Measurements from ENCODE around the gene JMJD7.

Gene JMJD7

DNA sequence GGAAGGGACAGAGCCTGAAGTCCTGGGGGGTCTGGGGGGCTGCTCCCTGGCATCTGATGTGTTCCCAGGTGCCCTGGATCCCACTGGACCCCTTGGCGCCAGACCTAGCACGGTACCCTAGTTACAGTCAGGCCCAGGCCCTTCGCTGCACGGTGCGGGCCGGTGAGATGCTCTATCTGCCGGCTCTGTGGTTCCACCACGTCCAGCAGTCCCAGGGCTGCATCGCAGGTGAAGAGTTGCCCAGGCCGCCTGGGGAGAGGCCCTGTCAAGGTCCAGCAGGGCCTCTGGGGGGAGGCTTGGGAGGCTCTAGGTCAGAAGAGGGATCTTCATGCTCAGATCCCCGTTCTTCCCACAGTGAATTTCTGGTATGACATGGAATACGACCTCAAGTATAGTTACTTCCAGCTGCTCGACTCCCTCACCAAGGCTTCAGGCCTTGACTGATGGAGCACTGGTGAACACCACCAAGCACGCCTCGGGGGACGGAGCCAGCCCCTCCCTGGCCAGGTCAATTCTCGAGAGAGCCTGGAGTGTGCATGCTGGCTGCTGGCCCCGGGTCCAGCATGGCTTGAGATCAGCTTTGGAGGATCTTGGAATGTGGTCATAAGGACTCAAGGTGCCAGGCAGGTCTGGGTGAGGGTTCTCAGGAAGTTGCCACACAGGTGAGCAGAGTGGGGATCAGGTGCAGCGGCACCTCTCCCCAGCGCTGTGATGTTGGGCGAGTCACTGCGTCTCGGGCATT is 9.0 kb downstream of the JMJD7 start:
- H3K18ac ChIP-seq (ENCODE audit: low read length), result no peak overlapping the region
- DNase-seq, result no peak
- H2BK5ac ChIP-seq (ENCODE audit: low read depth, low read length, poor library complexity), result no peak overlapping the region
- no peak overlapping the region for H2AK5ac ChIP-seq (ENCODE audit: low read length)
- no peak overlapping the region for H3K27ac ChIP-seq (ENCODE audit: low read depth, low read length)
- H4K8ac ChIP-seq (ENCODE audit: low read depth, low read length), result no peak overlapping the region
- WGBS (ENCODE audit: extremely low coverage, insufficient coverage, insufficient read length), result no CpG with 5 or more reads among the region's 23 CpGs
- H3K9me3 ChIP-seq (ENCODE audit: insufficient read depth, low read depth, low read length), result no peaks in the 10 kb centered on the region
- no peak overlapping the region for H3K4me3 ChIP-seq (ENCODE audit: low read depth, low read length)
- H4K12ac ChIP-seq (ENCODE audit: low read depth, low read length), result no peak overlapping the region
- H3K23ac ChIP-seq (ENCODE audit: low read length), result no peak overlapping the region
- H3K79me1 ChIP-seq (ENCODE audit: low read length), result no peaks in the 10 kb centered on the region
- H2AFZ ChIP-seq (ENCODE audit: insufficient read depth, low read length, poor library complexity), result no peak overlapping the region
- H3K4ac ChIP-seq (ENCODE audit: low read depth, low read length), result no peak overlapping the region
- no peaks in the 10 kb centered on the region for H3K4me1 ChIP-seq (ENCODE audit: control insufficient read depth in 1 of 2, insufficient read depth in 2 of 2, low read length in 2 of 2)
- H3K14ac ChIP-seq (ENCODE audit: low read length), result no peak overlapping the region
- no peak overlapping the region for H2BK12ac ChIP-seq (ENCODE audit: low read length)
- H3K4me2 ChIP-seq (ENCODE audit: low read length), result no peak overlapping the region
- no peaks in the 10 kb centered on the region for H3K79me2 ChIP-seq (ENCODE audit: control insufficient read depth, insufficient read depth, low read length, poor library complexity)
- H4K91ac ChIP-seq (ENCODE audit: low read depth, low read length), result no peak overlapping the region
- H3K9ac ChIP-seq (ENCODE audit: low read length), result no peak overlapping the region
- no peaks in the 10 kb centered on the region for H3K27me3 ChIP-seq (ENCODE audit: insufficient read depth, low read length)
- H3K36me3 ChIP-seq (ENCODE audit: control insufficient read depth in 1 of 2, insufficient read depth in 2 of 2, low read length in 2 of 2), result peaks cover 3 to 7% of the 10 kb centered on the region in 2 experiments
- H2BK120ac ChIP-seq (ENCODE audit: insufficient read depth, low read length, poor library complexity), result no peak overlapping the region

DNA sequence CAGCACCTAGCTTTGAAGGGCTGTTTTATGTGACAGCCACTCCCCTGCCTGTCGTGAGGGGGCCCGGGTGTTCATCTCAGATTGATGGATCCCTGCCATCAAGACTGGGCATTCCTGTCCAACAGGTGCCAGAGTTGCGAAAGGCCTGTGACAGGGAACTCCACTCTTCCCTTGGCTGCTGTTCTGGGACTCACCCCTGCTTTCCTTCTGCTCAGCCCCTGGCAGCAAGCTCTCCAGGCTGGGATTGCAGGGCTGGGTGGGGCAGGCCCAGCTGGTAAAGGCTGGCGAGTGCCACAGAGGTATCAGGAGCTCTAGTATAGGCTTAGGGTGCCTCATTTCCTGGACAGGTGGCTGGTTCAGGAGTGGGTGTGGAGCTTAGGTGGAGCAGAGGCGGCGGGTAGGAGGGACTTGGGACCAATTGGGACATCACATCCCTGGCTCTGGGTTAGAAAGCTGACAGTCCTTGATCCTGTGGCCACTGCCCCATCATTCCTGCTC is 10.6 kb downstream of the JMJD7 start, which contains the start of gene PLA2G4B:
Gene PLA2G4B, plus strand, starts transcription at position 448 of the 498 bp plus-strand sequence. CDS start 67 bp downstream, outside the sequence.
- no CpG with 5 or more reads among the region's 6 CpGs for WGBS (ENCODE audit: extremely low coverage, insufficient coverage, insufficient read length)
- H3K4me1 ChIP-seq (ENCODE audit: control insufficient read depth in 1 of 2, insufficient read depth in 2 of 2, low read length in 2 of 2), result no peaks in the 10 kb centered on the region
- no peak within 1 kb of the TSS for H2AK5ac ChIP-seq (ENCODE audit: low read length)
- H3K4ac ChIP-seq (ENCODE audit: low read depth, low read length), result no peak within 1 kb of the TSS
- no peak within 1 kb of the TSS for H4K8ac ChIP-seq (ENCODE audit: low read depth, low read length)
- H3K14ac ChIP-seq (ENCODE audit: low read length), result no peak within 1 kb of the TSS
- H3K79me1 ChIP-seq (ENCODE audit: low read length), result no peaks in the 10 kb centered on the region
- H3K4me3 ChIP-seq (ENCODE audit: low read depth, low read length), result no peak within 1 kb of the TSS
- H4K91ac ChIP-seq (ENCODE audit: low read depth, low read length), result no peak within 1 kb of the TSS
- no peak within 1 kb of the TSS for H3K9ac ChIP-seq (ENCODE audit: low read length)
- H2BK12ac ChIP-seq (ENCODE audit: low read length), result no peak within 1 kb of the TSS
- H3K36me3 ChIP-seq (ENCODE audit: control insufficient read depth in 1 of 2, insufficient read depth in 2 of 2, low read length in 2 of 2), result peaks cover 3% of the 10 kb centered on the region in 2 experiments
- no peaks in the 10 kb centered on the region for H3K27me3 ChIP-seq (ENCODE audit: insufficient read depth, low read length)
- no peak within 1 kb of the TSS for H2AFZ ChIP-seq (ENCODE audit: insufficient read depth, low read length, poor library complexity)
- no peak within 1 kb of the TSS for H2BK5ac ChIP-seq (ENCODE audit: low read depth, low read length, poor library complexity)
- no peak within 1 kb of the TSS for H2BK120ac ChIP-seq (ENCODE audit: insufficient read depth, low read length, poor library complexity)
- H3K79me2 ChIP-seq (ENCODE audit: control insufficient read depth, insufficient read depth, low read length, poor library complexity), result no peaks in the 10 kb centered on the region
- no peak within 1 kb of the TSS for H3K23ac ChIP-seq (ENCODE audit: low read length)
- H3K27ac ChIP-seq (ENCODE audit: low read depth, low read length), result no peak within 1 kb of the TSS
- no peak within 1 kb of the TSS for H3K4me2 ChIP-seq (ENCODE audit: low read length)
- H3K18ac ChIP-seq (ENCODE audit: low read length), result no peak within 1 kb of the TSS
- DNase-seq, result peak in 1 of 2 donors; percentile 15
- no peak within 1 kb of the TSS for H4K12ac ChIP-seq (ENCODE audit: low read depth, low read length)
- H3K9me3 ChIP-seq (ENCODE audit: insufficient read depth, low read depth, low read length), result no peaks in the 10 kb centered on the region

DNA sequence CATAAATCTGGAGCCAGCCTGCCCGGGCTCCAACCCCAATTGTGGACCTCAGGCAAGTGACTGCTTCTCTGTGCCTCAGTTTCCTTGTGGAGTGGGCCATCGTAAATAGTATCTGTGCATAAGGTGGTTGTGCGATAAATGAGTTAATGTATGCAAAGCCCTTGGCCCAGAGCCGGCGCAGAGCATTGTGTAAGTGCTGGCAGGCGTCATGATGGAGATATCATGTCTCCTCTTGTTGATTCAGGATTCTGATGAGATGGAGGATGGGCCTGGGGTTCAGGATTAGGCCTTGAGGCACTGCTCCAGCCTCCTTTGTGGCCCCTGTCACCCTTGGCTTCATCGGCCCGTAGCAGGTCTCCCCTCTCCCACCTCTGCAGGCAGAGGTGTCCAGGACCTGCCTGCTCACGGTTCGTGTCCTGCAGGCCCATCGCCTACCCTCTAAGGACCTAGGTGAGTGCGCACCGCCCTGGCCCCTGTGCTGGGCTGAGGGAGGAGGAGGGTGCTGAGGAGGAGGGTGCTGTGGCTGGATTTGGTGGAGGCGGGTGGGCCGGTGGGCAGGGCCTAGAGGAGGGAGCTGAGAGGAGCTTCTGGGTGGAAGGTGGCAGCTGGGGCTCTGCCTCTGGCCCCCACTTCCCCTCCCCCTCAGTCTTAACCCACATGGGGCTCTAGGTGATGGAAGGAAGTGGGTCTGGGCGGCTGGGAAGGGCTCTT is 12.0 kb downstream of the JMJD7 start:
- DNase-seq, result no peak
- Histone ChIP-seq H3K9ac (ENCODE audit: low read length) (no peak overlapping the region), H3K18ac (ENCODE audit: low read length) (no peak overlapping the region), H3K36me3 (ENCODE audit: control insufficient read depth in 1 of 2, insufficient read depth in 2 of 2, low read length in 2 of 2) (peaks cover 4 to 5% of the 10 kb centered on the region in 2 experiments), H3K27me3 (ENCODE audit: insufficient read depth, low read length) (no peaks in the 10 kb centered on the region), H3K4me2 (ENCODE audit: low read length) (no peak overlapping the region), H3K4me3 (ENCODE audit: low read depth, low read length) (no peak overlapping the region), H3K4ac (ENCODE audit: low read depth, low read length) (no peak overlapping the region), H2BK120ac (ENCODE audit: insufficient read depth, low read length, poor library complexity) (no peak overlapping the region), H3K79me1 (ENCODE audit: low read length) (no peaks in the 10 kb centered on the region), H3K23ac (ENCODE audit: low read length) (no peak overlapping the region), H2AK5ac (ENCODE audit: low read length) (no peak overlapping the region), H2BK5ac (ENCODE audit: low read depth, low read length, poor library complexity) (no peak overlapping the region), H2BK12ac (ENCODE audit: low read length) (no peak overlapping the region), H2AFZ (ENCODE audit: insufficient read depth, low read length, poor library complexity) (no peak overlapping the region), H3K9me3 (ENCODE audit: insufficient read depth, low read depth, low read length) (no peaks in the 10 kb centered on the region), H4K12ac (ENCODE audit: low read depth, low read length) (no peak overlapping the region), H3K27ac (ENCODE audit: low read depth, low read length) (no peak overlapping the region), H3K14ac (ENCODE audit: low read length) (no peak overlapping the region), H4K91ac (ENCODE audit: low read depth, low read length) (no peak overlapping the region), H4K8ac (ENCODE audit: low read depth, low read length) (no peak overlapping the region), H3K79me2 (ENCODE audit: control insufficient read depth, insufficient read depth, low read length, poor library complexity) (no peaks in the 10 kb centered on the region), H3K4me1 (ENCODE audit: control insufficient read depth in 1 of 2, insufficient read depth in 2 of 2, low read length in 2 of 2) (no peaks in the 10 kb centered on the region)
- no CpG with 5 or more reads among the region's 16 CpGs for WGBS (ENCODE audit: extremely low coverage, insufficient coverage, insufficient read length)

DNA sequence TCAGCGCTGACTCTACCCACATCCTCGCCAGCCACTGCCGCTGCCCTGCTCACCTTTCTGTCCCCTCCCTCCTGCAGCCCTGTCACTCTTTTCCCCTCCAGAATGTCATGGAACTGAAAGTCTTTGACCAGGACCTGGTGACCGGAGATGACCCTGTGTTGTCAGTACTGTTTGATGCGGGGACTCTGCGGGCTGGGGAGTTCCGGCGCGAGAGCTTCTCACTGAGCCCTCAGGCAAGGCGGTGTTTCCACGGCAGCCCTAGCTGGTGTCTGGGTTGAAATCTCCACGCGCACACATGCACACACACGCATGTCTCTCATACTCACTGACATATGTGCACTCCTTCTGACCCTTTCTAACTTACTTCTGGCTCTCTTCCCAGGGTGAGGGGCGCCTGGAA is 12.8 kb downstream of the JMJD7 start:
- no peak overlapping the region for H3K23ac ChIP-seq (ENCODE audit: low read length)
- no peak overlapping the region for H4K91ac ChIP-seq (ENCODE audit: low read depth, low read length)
- H3K27me3 ChIP-seq (ENCODE audit: insufficient read depth, low read length), result no peaks in the 10 kb centered on the region
- no peak overlapping the region for H3K27ac ChIP-seq (ENCODE audit: low read depth, low read length)
- H3K36me3 ChIP-seq (ENCODE audit: control insufficient read depth in 1 of 2, insufficient read depth in 2 of 2, low read length in 2 of 2), result peaks cover 6 to 7% of the 10 kb centered on the region in 2 experiments
- no peak overlapping the region for H3K4me2 ChIP-seq (ENCODE audit: low read length)
- no peak overlapping the region for H3K14ac ChIP-seq (ENCODE audit: low read length)
- H2BK120ac ChIP-seq (ENCODE audit: insufficient read depth, low read length, poor library complexity), result no peak overlapping the region
- DNase-seq, result peak; percentile 30 to 61
- H3K4ac ChIP-seq (ENCODE audit: low read depth, low read length), result no peak overlapping the region
- H2BK12ac ChIP-seq (ENCODE audit: low read length), result no peak overlapping the region
- no peak overlapping the region for H2AK5ac ChIP-seq (ENCODE audit: low read length)
- no peak overlapping the region for H3K4me3 ChIP-seq (ENCODE audit: low read depth, low read length)
- H2BK5ac ChIP-seq (ENCODE audit: low read depth, low read length, poor library complexity), result no peak overlapping the region
- WGBS (ENCODE audit: extremely low coverage, insufficient coverage, insufficient read length), result no CpG with 5 or more reads among the region's 15 CpGs
- H4K8ac ChIP-seq (ENCODE audit: low read depth, low read length), result no peak overlapping the region
- no peak overlapping the region for H3K9ac ChIP-seq (ENCODE audit: low read length)
- no peak overlapping the region for H2AFZ ChIP-seq (ENCODE audit: insufficient read depth, low read length, poor library complexity)
- H4K12ac ChIP-seq (ENCODE audit: low read depth, low read length), result no peak overlapping the region
- no peaks in the 10 kb centered on the region for H3K4me1 ChIP-seq (ENCODE audit: control insufficient read depth in 1 of 2, insufficient read depth in 2 of 2, low read length in 2 of 2)
- H3K18ac ChIP-seq (ENCODE audit: low read length), result no peak overlapping the region
- no peaks in the 10 kb centered on the region for H3K79me2 ChIP-seq (ENCODE audit: control insufficient read depth, insufficient read depth, low read length, poor library complexity)
- H3K9me3 ChIP-seq (ENCODE audit: insufficient read depth, low read depth, low read length), result no peaks in the 10 kb centered on the region
- H3K79me1 ChIP-seq (ENCODE audit: low read length), result no peaks in the 10 kb centered on the region

Data from trophoblast cell (in vitro differentiated cells and primary cell).